GM23338 (cell line): Measurements from ENCODE around the gene SMC5. TPM values are rescaled to one million over a fixed set of nuclear protein-coding genes. Genes with fewer than 3 reads are reported as not detected.

Experiments used
- ATAC-seq: fragments of 200-7000 bp; cut with Tn5 transposase; 3 replicates; pipeline ENCODE4 v1.9.1; 2020
- DNase-seq: peaks from one replicate; pipeline ENCODE4 v3.0.0-alpha.2; 2015; ENCODE audit warnings: low spot score
- H2AFZ ChIP-seq: fragments of 200-600 bp; sonication (generic); 2 replicates; pipeline ENCODE4 v1.8.0; 2016; ENCODE audit warnings: antibody characterized with exemption, mild to moderate bottlenecking, moderate library complexity
- H3F3A ChIP-seq: fragments of 200-600 bp; sonication (generic); replicated peaks from 2 replicates; pipeline ENCODE4 v1.8.0; 2017; ENCODE audit warnings: antibody characterized with exemption, mixed run types, low read depth
- H3K27ac ChIP-seq: fragments of 200-600 bp; sonication (generic); 2 replicates; pipeline ENCODE4 v1.6.1; 2016; ENCODE audit warnings: low read depth
- H3K27me3 ChIP-seq: fragments of 200-600 bp; sonication (generic); 2 replicates; pipeline ENCODE4 v1.8.0; 2016; ENCODE audit warnings: mild to moderate bottlenecking, mixed run types, moderate library complexity; ENCODE audit not compliant: insufficient read depth
- H3K36me3 ChIP-seq: fragments of 200-600 bp; sonication (generic); 2 replicates; pipeline ENCODE4 v1.8.0; 2016; ENCODE audit warnings: mild to moderate bottlenecking; ENCODE audit not compliant: insufficient read depth
- H3K4me1 ChIP-seq: fragments of 200-600 bp; sonication (generic); 2 replicates; pipeline ENCODE4 v1.8.0; 2016; ENCODE audit warnings: mild to moderate bottlenecking, moderate library complexity; ENCODE audit not compliant: insufficient read depth
- H3K4me2 ChIP-seq: fragments of 200-600 bp; sonication (generic); 2 replicates; pipeline ENCODE4 v1.7.1; 2017; ENCODE audit warnings: mixed run types
- H3K4me3 ChIP-seq: fragments of 200-600 bp; sonication (generic); 2 replicates; pipeline ENCODE4 v1.6.1; 2016; ENCODE audit warnings: mixed run types
- H3K79me2 ChIP-seq: fragments of 200-600 bp; sonication (generic); replicated peaks from 2 replicates; pipeline ENCODE4 v1.8.0; 2017; ENCODE audit warnings: mild to moderate bottlenecking; ENCODE audit not compliant: insufficient read depth
- H3K9me2 ChIP-seq: fragments of 200-600 bp; sonication (generic); 2 replicates; pipeline ENCODE4 v1.8.0; 2017; ENCODE audit not compliant: insufficient read depth
- H4K20me1 ChIP-seq: fragments of 200-600 bp; sonication (generic); replicated peaks from 2 replicates; pipeline ENCODE4 v1.8.0; 2017; ENCODE audit warnings: mild to moderate bottlenecking; ENCODE audit not compliant: insufficient read depth
- H3K27ac Mint-ChIP-seq: 2 replicates; pipeline ENCODE4 v1.8.0; 2020; ENCODE audit warnings: inconsistent platforms, mild to moderate bottlenecking, moderate library complexity, mixed read lengths
- H3K27me3 Mint-ChIP-seq: 3 replicates; pipeline ENCODE4 v1.8.0; 2022; ENCODE audit warnings: low read depth, mild to moderate bottlenecking, moderate library complexity, mixed read lengths, inconsistent platforms; ENCODE audit not compliant: insufficient read depth, poor library complexity
- H3K36me3 Mint-ChIP-seq: 3 replicates; pipeline ENCODE4 v1.8.0; 2021; ENCODE audit warnings: low read depth, mild to moderate bottlenecking, inconsistent platforms, moderate library complexity, mixed read lengths
- H3K4me1 Mint-ChIP-seq: 3 replicates; pipeline ENCODE4 v1.8.0; 2020; ENCODE audit warnings: mild to moderate bottlenecking, inconsistent platforms, mixed read lengths
- H3K4me3 Mint-ChIP-seq: 3 replicates; pipeline ENCODE4 v1.8.0; 2021; ENCODE audit warnings: moderate library complexity, mild to moderate bottlenecking, inconsistent platforms, mixed read lengths
- H3K9me3 Mint-ChIP-seq: 3 replicates; pipeline ENCODE4 v1.8.0; 2020; ENCODE audit warnings: moderate library complexity, mild to moderate bottlenecking, inconsistent platforms, mixed read lengths
- CREB1 ChIP-seq: fragments of 250-450 bp; sonication (Bioruptor Pico); IDR thresholded peaks from 2 replicates; pipeline ENCODE4 v1.5.0; 2020; ENCODE audit warnings: low read depth, mild to moderate bottlenecking, moderate library complexity
- EZH2 ChIP-seq: fragments of 200-600 bp; sonication (generic); IDR thresholded peaks from one replicate; pipeline ENCODE4 v1.8.0; 2017; ENCODE audit warnings: antibody characterized with exemption, mild to moderate bottlenecking, low read depth; ENCODE audit not compliant: unreplicated experiment
- EZH2phosphoT487 ChIP-seq: fragments of 200-600 bp; sonication (generic); IDR thresholded peaks from one replicate; pipeline ENCODE4 v1.8.1; 2018; ENCODE audit warnings: antibody characterized with exemption; ENCODE audit not compliant: unreplicated experiment
- JUNB ChIP-seq: IDR thresholded peaks from one replicate; pipeline ENCODE4 v1.6.1; 2016; ENCODE audit warnings: antibody characterized with exemption; ENCODE audit not compliant: unreplicated experiment
- NANOG ChIP-seq: IDR thresholded peaks from 2 replicates; pipeline ENCODE4 v1.6.1; 2016; ENCODE audit warnings: antibody characterized with exemption, borderline replicate concordance
- POLR2AphosphoS5 ChIP-seq: IDR thresholded peaks from 2 replicates; pipeline ENCODE4 v1.6.1; 2016; ENCODE audit warnings: antibody characterized with exemption, low read depth
- STAT1 ChIP-seq: IDR thresholded peaks from one replicate; pipeline ENCODE4 v1.6.1; 2016; ENCODE audit warnings: antibody characterized with exemption; ENCODE audit not compliant: unreplicated experiment
- ZNF114 ChIP-seq: fragments of 250-450 bp; sonication (Bioruptor Pico); IDR thresholded peaks from 2 replicates; pipeline ENCODE4 v1.5.0; 2020; ENCODE audit warnings: mild to moderate bottlenecking, moderate library complexity
- ZNF331 ChIP-seq: fragments of 250-450 bp; sonication (Bioruptor Pico); IDR thresholded peaks from 2 replicates; pipeline ENCODE4 v1.5.0; 2020; ENCODE audit warnings: low read depth, mild to moderate bottlenecking, moderate library complexity
- polyA plus RNA-seq: library from polyadenylated mRNA; unstranded; fragments of >200 nt; fragmentation: Nextera tagmentation; extraction: Ambion mirVana; gene quantifications from 2 replicates; pipeline ENCODE4 v1.2.1, GENCODE V29; 2016
- total RNA-seq: library from RNA; depleted of rRNA; stranded (reverse); fragments of >200 nt; shearing (Covaris generic); gene quantifications from 2 replicates; pipeline ENCODE4 v1.2.3, GENCODE V29; 2014
- TF ChIP-seq, protein P1 (sequence below): fragments of 250-450 bp; sonication (Bioruptor Pico); IDR thresholded peaks from 2 replicates; pipeline ENCODE4 v1.5.0; 2020; ENCODE audit warnings: mild to moderate bottlenecking, moderate library complexity
- TF ChIP-seq, protein P2 (sequence below): IDR thresholded peaks from one replicate; pipeline ENCODE4 v1.6.1; 2018; ENCODE audit warnings: antibody characterized with exemption; ENCODE audit not compliant: unreplicated experiment
- TF ChIP-seq, protein P3 (sequence below), 2 experiments: fragments of 200-600 bp in 1 of 2; sonication (generic) in 1 of 2; conservative IDR thresholded peaks; 2 replicates each; pipeline versions ENCODE4 v1.5.1 to v1.6.1; 2016 to 2017; ENCODE audit warnings: antibody characterized with exemption in 2 of 2, low read depth in 2 of 2, mild to moderate bottlenecking in 2 of 2, moderate library complexity in 1 of 2
- TF ChIP-seq, protein P4 (sequence below): IDR thresholded peaks from 2 replicates; pipeline ENCODE4 v1.6.1; 2016; ENCODE audit warnings: antibody characterized with exemption

SMC5 gene
- total and polyA plus RNA-seq, 2 experiments from 2014 or later = 27.9 to 29.0 TPM

DNA sequence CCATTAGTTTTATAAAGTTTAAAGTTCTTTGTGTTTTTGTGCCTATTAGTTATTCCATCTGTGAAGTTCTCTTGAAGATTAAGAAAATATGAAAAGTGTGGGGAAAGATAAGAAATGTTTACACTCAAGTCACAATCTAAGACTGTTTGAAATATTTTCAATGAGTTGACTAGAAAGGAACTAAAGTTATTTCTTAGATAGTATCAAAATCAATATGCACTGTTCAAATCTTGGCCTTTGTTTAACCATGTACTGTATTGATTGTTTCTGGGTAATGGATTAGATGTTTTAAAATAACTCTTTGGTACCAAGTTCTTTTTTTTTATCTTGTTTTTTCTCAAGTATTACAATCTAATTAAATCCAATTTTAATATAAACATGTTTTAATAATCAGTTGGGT is 46.0 kb downstream of the SMC5 start:
- ATAC-seq (no peak), DNase-seq (no peak)
- Mint-ChIP-seq H3K36me3 (peaks cover 41% of the 10 kb centered on the region), H3K9me3 (no peaks in the 10 kb centered on the region), H3K4me1 (no peaks in the 10 kb centered on the region), H3K27ac (no peak overlapping the region), H3K4me3 (no peak overlapping the region), H3K27me3 (no peaks in the 10 kb centered on the region)
- H3K27me3 ChIP-seq = no peaks in the 10 kb centered on the region
- H3K9me2 ChIP-seq = no peaks in the 10 kb centered on the region
- H3K4me3 ChIP-seq = no peak overlapping the region
- no peak overlapping the region for H3K4me2 ChIP-seq
- TF ChIP-seq, protein P1, sequence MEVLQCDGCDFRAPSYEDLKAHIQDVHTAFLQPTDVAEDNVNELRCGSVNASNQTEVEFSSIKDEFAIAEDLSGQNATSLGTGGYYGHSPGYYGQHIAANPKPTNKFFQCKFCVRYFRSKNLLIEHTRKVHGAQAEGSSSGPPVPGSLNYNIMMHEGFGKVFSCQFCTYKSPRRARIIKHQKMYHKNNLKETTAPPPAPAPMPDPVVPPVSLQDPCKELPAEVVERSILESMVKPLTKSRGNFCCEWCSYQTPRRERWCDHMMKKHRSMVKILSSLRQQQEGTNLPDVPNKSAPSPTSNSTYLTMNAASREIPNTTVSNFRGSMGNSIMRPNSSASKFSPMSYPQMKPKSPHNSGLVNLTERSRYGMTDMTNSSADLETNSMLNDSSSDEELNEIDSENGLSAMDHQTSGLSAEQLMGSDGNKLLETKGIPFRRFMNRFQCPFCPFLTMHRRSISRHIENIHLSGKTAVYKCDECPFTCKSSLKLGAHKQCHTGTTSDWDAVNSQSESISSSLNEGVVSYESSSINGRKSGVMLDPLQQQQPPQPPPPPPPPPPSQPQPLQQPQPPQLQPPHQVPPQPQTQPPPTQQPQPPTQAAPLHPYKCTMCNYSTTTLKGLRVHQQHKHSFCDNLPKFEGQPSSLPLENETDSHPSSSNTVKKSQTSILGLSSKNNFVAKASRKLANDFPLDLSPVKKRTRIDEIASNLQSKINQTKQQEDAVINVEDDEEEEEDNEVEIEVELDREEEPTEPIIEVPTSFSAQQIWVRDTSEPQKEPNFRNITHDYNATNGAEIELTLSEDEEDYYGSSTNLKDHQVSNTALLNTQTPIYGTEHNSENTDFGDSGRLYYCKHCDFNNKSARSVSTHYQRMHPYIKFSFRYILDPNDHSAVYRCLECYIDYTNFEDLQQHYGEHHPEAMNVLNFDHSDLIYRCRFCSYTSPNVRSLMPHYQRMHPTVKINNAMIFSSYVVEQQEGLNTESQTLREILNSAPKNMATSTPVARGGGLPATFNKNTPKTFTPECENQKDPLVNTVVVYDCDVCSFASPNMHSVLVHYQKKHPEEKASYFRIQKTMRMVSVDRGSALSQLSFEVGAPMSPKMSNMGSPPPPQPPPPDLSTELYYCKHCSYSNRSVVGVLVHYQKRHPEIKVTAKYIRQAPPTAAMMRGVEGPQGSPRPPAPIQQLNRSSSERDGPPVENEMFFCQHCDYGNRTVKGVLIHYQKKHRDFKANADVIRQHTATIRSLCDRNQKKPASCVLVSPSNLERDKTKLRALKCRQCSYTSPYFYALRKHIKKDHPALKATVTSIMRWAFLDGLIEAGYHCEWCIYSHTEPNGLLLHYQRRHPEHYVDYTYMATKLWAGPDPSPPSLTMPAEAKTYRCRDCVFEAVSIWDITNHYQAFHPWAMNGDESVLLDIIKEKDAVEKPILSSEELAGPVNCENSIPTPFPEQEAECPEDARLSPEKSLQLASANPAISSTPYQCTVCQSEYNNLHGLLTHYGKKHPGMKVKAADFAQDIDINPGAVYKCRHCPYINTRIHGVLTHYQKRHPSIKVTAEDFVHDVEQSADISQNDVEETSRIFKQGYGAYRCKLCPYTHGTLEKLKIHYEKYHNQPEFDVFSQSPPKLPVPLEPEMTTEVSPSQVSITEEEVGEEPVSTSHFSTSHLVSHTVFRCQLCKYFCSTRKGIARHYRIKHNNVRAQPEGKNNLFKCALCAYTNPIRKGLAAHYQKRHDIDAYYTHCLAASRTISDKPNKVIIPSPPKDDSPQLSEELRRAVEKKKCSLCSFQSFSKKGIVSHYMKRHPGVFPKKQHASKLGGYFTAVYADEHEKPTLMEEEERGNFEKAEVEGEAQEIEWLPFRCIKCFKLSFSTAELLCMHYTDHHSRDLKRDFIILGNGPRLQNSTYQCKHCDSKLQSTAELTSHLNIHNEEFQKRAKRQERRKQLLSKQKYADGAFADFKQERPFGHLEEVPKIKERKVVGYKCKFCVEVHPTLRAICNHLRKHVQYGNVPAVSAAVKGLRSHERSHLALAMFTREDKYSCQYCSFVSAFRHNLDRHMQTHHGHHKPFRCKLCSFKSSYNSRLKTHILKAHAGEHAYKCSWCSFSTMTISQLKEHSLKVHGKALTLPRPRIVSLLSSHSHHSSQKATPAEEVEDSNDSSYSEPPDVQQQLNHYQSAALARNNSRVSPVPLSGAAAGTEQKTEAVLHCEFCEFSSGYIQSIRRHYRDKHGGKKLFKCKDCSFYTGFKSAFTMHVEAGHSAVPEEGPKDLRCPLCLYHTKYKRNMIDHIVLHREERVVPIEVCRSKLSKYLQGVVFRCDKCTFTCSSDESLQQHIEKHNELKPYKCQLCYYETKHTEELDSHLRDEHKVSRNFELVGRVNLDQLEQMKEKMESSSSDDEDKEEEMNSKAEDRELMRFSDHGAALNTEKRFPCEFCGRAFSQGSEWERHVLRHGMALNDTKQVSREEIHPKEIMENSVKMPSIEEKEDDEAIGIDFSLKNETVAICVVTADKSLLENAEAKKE (CRISPR knock-in tag) = no peak
- TF ChIP-seq ZNF114 (CRISPR knock-in tag) (no peak), ZNF331 (no peak), POLR2AphosphoS5 (no peak), CREB1 (CRISPR knock-in tag) (no peak), EZH2 (no peak), NANOG (no peak), JUNB (no peak), EZH2phosphoT487 (no peak), STAT1 (no peak)
- TF ChIP-seq, protein P2, sequence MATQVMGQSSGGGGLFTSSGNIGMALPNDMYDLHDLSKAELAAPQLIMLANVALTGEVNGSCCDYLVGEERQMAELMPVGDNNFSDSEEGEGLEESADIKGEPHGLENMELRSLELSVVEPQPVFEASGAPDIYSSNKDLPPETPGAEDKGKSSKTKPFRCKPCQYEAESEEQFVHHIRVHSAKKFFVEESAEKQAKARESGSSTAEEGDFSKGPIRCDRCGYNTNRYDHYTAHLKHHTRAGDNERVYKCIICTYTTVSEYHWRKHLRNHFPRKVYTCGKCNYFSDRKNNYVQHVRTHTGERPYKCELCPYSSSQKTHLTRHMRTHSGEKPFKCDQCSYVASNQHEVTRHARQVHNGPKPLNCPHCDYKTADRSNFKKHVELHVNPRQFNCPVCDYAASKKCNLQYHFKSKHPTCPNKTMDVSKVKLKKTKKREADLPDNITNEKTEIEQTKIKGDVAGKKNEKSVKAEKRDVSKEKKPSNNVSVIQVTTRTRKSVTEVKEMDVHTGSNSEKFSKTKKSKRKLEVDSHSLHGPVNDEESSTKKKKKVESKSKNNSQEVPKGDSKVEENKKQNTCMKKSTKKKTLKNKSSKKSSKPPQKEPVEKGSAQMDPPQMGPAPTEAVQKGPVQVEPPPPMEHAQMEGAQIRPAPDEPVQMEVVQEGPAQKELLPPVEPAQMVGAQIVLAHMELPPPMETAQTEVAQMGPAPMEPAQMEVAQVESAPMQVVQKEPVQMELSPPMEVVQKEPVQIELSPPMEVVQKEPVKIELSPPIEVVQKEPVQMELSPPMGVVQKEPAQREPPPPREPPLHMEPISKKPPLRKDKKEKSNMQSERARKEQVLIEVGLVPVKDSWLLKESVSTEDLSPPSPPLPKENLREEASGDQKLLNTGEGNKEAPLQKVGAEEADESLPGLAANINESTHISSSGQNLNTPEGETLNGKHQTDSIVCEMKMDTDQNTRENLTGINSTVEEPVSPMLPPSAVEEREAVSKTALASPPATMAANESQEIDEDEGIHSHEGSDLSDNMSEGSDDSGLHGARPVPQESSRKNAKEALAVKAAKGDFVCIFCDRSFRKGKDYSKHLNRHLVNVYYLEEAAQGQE = no peak
- TF ChIP-seq, protein P3, sequence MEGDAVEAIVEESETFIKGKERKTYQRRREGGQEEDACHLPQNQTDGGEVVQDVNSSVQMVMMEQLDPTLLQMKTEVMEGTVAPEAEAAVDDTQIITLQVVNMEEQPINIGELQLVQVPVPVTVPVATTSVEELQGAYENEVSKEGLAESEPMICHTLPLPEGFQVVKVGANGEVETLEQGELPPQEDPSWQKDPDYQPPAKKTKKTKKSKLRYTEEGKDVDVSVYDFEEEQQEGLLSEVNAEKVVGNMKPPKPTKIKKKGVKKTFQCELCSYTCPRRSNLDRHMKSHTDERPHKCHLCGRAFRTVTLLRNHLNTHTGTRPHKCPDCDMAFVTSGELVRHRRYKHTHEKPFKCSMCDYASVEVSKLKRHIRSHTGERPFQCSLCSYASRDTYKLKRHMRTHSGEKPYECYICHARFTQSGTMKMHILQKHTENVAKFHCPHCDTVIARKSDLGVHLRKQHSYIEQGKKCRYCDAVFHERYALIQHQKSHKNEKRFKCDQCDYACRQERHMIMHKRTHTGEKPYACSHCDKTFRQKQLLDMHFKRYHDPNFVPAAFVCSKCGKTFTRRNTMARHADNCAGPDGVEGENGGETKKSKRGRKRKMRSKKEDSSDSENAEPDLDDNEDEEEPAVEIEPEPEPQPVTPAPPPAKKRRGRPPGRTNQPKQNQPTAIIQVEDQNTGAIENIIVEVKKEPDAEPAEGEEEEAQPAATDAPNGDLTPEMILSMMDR (conservative IDR thresholded peaks at IDR 0.05; ENCODE audit: low read depth in 2 of 2) = no peak
- TF ChIP-seq, protein P4, sequence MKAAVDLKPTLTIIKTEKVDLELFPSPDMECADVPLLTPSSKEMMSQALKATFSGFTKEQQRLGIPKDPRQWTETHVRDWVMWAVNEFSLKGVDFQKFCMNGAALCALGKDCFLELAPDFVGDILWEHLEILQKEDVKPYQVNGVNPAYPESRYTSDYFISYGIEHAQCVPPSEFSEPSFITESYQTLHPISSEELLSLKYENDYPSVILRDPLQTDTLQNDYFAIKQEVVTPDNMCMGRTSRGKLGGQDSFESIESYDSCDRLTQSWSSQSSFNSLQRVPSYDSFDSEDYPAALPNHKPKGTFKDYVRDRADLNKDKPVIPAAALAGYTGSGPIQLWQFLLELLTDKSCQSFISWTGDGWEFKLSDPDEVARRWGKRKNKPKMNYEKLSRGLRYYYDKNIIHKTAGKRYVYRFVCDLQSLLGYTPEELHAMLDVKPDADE = no peak
- H2AFZ ChIP-seq = no peak overlapping the region
- no peaks in the 10 kb centered on the region for H3K4me1 ChIP-seq
- no peak overlapping the region for H3K27ac ChIP-seq
- H3F3A ChIP-seq = no peaks in the 10 kb centered on the region
- no peaks in the 10 kb centered on the region for H4K20me1 ChIP-seq
- H3K79me2 ChIP-seq = no peaks in the 10 kb centered on the region
- H3K36me3 ChIP-seq = 0 out of 2 replicates have a peak, but pooled peaks cover 10% of the 10 kb centered on the region
